Right renal cortex interstitium (tissue), 3 donors: Measurements from ENCODE around the gene CREBL2. TPM values are rescaled to one million over a fixed set of nuclear protein-coding genes. Genes with fewer than 3 reads are reported as not detected.
"Not testable (repeated sequence)": the region's sequence is repeated elsewhere in the genome, so short reads cannot be mapped to it uniquely, and the experiment has no call there.

Experiments
- DNase-seq, 3 donors: peaks; one replicate each; pipeline ENCODE4 v3.0.0-alpha.2; 2013; ENCODE audit warnings: low read depth in 3 of 3, low spot score in 2 of 3
- polyA plus RNA-seq, 3 donors: library from polyadenylated mRNA; unstranded; fragments of 120-200 nt; gene quantifications; one replicate each; pipeline ENCODE4 v1.2.1, GENCODE V29; 2013; ENCODE audit not compliant: insufficient read length in 3 of 3

The CREBL2 gene
- polyA plus RNA-seq, 3 donors: 35.9 to 39.1 (median 37.0) TPM

- DNase-seq: no peak
Observed at GRCh38 chr12:12628013-12628412, 16.3 kb downstream of the CREBL2 start.

- DNase-seq: no peak
Observed at GRCh38 chr12:12630850-12631249, 19.2 kb downstream of the CREBL2 start.

GRCh38 chr12:12635651-12636050, 24.0 kb downstream of the CREBL2 start:
- DNase-seq: no peak

- DNase-seq: no peak
Observed at GRCh38 chr12:12636641-12637040, 25.0 kb downstream of the CREBL2 start.

GRCh38 chr12:12639995-12640394, 28.3 kb downstream of the CREBL2 start:
- DNase-seq: not testable (repeated sequence)

- DNase-seq: no peak
Observed at GRCh38 chr12:12641650-12642049, 30.0 kb downstream of the CREBL2 start.

GRCh38 chr12:12642916-12643315, 31.2 kb downstream of the CREBL2 start:
- DNase-seq: no peak

- no peak for DNase-seq
Observed at GRCh38 chr12:12645485-12645884, 33.8 kb downstream of the CREBL2 start.

GRCh38 chr12:12645968-12646367, 34.3 kb downstream of the CREBL2 start:
- not testable (repeated sequence) for DNase-seq

GRCh38 chr12:12646483-12647072, 34.9 kb downstream of the CREBL2 start:
- no peak for DNase-seq

- no peak for DNase-seq
Observed at GRCh38 chr12:12648284-12648683, 36.6 kb downstream of the CREBL2 start.

GRCh38 chr12:12648951-12649650, 37.4 kb downstream of the CREBL2 start:
- no peak for DNase-seq

GRCh38 chr12:12651752-12652151, 40.1 kb downstream of the CREBL2 start:
- no peak for DNase-seq

GRCh38 chr12:12652704-12653103, 41.0 kb downstream of the CREBL2 start:
- not testable (repeated sequence) for DNase-seq

GRCh38 chr12:12653922-12654321, 42.2 kb downstream of the CREBL2 start:
- DNase-seq: no peak

GRCh38 chr12:12654691-12655460, 43.2 kb downstream of the CREBL2 start:
- DNase-seq: no peak

GRCh38 chr12:12660201-12660600, 48.5 kb downstream of the CREBL2 start:
- DNase-seq: no peak

GRCh38 chr12:12661086-12661856, 49.6 kb downstream of the CREBL2 start:
- DNase-seq: no peak

- DNase-seq: no peak
Observed at GRCh38 chr12:12663644-12664294, 52.1 kb downstream of the CREBL2 start.

GRCh38 chr12:12665194-12665593, 53.5 kb downstream of the CREBL2 start:
- no peak for DNase-seq
